ENCODE measurements around the gene MAP7D3.
"Not testable (repeated sequence)": the region's sequence is repeated elsewhere in the genome, so short reads cannot be mapped to it uniquely, and the experiment has no call there.

Gene MAP7D3

DNA sequence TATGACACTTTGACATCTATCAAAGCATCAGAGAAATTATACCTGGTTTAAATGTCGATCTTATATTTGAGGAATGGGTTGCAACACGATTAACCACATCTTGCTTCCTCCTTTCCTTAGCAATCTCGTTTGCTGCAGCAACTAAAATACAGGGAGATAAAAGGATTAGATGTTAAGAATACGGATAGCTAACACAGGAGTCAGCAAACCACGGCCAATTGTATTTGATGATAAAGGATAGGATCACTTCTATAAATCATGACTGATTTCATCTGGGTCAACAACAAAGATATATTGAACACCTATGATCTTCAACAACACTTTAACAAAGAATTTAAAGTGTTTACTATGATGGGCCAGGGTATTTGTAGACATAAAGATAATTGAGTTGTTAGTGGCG lies 5.0 kb downstream of the MAP7D3 start:
- no peak for DNase-seq

DNA sequence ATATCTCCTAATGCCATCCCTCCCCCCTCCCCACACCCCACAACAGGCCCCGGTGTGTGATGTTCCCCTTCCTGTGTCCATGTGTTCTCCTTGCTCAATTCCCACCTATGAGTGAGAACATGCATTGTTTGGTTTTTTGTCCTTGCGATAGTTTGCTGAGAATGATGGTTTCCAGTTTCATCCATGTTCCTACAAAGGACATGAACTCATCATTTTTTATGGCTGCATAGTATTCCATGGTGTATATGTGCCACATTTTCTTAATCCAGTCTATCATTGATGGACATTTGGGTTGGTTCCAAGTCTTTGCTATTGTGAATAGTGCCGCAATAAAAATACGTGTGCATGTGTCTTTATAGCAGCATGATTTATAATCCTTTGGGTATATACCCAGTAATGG lies 13.4 kb downstream of the MAP7D3 start:
- DNase-seq = not testable (repeated sequence)

DNA sequence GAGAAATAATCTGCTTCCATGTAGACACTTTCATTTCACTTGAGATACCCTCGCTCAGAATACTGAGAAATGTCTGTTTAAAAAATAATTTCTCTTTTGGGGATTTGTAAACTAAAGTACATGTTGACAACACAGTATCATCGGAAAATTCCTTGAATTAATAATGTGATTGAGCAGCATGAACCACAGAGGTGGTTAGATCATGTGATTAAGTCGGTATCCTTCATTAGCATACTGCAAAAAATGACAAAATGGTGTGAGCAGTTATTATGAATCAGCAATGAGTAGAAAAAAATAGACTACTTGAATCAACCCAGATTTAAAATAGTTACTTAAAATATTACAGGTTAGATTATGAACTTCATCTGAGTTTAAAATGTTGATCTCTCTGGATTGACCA lies 14.1 kb downstream of the MAP7D3 start:
- no peak for DNase-seq

DNA sequence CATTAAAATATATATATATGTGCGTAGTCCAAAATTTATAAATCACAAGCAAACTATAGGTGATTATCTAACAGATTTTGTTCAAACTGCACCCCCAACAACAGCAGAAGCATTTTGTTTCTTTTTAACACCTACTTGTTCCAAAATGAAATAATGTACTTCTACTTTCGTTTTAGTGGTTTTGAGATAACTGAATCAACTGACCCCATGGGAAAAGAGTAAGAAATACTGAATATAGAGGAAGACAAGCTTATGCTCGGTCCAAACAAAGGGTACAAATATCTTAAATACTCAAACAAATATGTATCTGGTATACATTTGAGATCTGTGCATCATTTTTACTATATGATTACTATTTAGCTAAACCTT lies 22.4 kb downstream of the MAP7D3 start:
- no peak for DNase-seq

DNA sequence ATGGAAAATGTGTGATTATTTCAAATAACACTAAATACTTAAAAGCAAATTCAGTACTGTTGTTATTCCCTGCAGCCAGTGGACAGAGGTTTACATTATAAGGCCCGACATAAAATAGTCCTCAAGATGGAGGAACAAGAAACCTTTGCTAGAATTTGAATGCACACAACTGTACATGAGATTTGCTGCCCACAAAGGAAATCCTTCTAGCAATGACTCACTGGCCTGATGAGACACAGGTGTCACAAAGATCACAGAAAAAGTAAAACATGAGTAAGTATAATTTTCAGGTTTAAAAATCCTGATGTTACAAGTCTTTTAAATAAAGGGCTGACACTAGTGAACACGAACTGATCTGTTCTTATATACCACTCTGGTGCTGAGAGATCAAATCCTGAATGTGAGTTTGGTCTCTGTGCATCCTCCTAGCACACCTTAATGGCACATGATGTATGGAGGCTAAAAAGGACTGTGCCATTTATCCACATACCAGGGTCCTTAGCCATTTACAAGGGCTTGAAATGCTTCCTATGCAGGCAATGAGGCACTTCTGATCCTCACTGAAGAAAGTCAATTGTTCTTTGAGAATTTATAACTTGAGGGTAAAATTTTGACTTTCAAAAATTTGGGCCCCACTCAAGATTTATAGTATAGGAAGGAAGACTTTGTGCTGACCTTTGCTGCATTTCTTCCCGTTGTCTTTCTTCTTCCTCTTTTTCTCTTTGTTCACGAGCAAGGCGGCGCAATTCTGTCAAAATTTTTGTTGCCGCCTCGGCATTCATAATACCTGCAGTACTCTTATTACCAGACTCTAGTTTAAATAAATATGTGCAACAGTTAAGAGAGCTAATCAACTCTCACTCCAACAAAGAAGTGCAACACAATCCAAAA lies 23.0 kb downstream of the MAP7D3 start:
- DNase-seq = no peak

DNA sequence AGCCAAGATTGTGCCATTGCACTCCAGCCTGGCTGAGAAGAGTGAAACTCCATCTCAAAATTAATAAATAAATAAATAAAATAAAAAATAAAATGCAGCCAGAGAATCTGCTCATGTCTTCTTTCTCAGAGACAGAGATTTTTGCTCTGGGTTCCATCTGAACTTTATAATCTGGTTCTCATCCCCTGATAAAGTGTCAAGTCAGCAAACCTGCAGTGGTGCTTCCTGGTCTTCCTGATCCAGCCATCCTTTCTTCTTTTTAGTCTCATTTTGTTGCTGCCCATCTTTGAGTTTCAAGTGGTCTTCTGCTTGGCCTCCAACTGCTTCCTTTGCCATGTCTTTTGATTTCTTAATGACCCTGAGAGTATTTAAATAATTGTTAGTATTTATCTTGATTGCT lies 24.1 kb downstream of the MAP7D3 start:
- DNase-seq = no peak

DNA sequence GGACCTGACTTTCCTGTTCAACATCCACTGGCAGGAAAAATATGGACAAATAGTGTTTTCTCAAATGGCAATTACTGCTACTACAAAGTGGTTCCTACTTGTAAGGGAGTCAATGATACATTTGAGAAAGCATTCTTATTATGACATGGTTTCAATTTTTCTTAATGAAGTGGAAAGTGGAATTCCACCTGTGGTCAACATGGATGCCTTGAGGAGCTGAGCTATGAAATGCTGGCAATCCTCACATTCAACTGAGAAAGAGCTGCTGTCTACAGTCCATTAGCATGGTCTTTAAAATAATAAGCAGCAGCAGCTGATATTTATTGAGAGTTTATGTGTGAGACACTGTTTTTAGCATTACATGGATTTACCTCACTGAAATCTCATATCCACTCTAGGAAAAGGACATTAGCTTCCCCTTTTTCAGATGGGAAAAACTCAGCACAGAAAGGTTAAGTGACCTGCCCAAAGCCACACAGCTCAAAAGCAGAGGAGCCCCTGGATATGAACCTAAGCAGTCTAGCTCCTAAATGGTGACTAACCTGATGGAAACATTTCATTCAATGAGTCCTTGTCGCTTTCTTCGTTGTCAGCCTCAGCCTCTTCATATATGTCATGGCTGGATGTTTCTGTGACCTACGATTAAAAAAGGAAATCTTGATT lies 29.2 kb downstream of the MAP7D3 start:
- no peak for DNase-seq

DNA sequence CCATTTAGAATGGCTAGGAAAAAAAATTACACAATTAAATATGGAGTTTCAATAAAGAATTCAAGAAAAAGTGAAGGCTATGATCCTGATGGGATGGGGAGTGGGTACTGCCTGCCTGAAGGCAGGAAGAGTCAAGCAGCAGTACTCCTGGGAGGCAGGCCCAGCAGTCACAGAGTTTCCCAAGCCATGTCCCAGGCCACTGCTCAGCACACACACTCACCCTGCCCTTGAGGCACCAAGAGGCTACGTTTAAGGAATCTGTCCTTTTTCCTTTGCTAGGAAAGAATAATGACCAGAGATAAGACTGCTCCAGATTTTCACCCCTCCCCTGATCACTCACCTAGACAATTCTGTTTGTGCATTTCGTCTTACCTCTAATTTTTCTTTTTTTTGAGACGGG lies 30.2 kb downstream of the MAP7D3 start:
- no peak for DNase-seq

DNA sequence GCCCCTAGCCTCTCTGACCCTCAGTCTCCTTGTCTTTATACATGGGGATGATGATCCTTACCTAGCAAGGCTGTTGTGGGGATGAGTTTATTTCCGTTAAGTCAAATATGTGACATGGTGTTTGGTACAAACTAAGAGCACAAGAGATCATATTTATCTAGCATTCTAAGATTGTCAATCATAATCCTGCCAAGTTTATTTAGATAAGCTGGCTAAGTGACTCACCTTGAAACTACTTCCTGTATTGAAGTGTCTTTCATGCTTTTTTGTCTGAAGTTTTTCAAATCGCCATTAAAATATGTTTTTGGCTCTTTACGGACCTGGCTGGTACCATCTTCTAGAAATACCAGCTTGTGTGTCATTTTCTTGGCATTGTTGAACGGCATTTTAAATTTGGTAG lies 30.7 kb downstream of the MAP7D3 start:
- no peak for DNase-seq

DNA sequence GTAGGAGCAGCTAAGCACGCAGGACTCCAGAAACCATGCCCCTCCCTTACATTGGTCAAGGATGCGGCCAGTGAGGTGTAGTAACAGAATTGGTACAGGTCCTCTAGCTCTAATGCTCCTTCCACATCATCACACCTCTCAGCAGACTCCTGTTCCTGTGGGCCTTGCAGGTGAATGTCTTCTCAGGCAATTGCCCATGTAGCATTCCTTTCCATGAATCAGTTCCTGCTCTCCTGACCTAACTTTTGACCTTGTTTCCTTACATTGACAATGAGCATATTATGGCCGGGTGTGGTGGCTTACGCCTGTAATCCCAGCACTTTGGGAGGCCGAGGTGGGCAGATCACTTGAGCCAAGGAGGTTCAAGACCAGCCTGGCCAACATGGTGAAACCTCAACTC lies 31.3 kb downstream of the MAP7D3 start:
- no peak for DNase-seq

DNA sequence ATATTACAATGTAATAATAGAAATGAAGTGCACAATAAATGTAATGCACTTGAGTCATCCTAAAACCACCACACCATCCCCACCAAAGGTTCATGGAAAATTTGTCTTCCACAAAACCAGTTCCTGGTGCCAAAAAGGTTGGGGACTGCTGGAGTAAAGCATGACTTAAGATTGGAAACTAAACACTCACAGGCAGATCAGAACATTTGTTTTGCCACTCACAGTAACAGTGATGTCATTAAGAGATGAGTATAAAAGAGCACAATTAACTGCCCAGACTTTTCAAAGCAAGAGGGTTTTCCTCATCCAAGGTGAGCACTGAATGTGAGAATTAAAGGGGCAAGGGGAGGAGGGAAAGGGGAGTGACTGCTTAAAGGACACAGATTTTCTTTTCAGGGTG lies 35.6 kb downstream of the MAP7D3 start:
- DNase-seq = no peak

DNA sequence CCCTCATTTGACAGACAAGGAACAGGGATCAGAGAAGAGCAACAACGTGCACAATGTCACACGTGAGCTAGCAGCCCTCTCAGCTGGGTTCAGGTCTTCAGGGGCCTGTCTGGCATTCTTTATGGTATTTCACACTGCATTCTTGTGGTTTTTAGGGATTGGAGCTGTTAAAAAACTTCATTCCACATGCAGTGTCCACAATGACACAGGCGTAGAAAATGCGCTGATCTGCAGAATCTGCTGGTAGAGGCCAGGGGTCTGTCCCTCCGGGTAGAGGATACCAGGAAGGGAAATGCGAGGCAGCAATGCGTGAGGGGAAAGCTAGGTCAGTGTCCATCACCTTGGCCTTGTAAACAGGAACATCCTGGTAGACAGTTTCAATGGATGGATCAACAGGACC lies 36.6 kb downstream of the MAP7D3 start:
- peak; percentile 30 for DNase-seq

DNA sequence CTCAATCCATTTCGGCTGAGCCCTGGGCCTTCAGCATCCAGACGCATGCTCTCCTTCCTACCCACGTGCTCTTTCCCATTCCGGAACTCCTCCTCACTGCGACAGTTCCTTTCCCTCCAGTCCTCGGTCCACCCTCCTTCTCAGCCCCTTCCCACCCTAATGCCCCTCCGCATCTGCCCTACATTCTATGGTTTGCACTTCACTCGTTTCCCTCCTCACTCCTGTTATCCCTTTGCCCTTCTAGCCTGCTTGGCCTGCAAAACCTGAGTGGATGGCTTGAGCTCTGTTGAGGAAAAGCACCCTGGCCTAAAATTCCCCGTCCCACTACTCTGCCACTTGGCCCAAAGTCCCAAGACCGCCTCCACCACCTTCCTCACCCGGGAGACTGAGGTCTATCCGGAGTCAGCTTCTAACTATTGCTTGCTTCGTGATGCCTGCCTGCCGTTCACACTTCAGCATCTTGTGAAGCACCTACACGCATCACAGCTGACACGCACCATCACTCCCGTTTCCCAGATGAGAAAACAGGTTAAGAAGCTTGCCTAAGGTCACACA lies 38.6 kb downstream of the MAP7D3 start:
- no peak for DNase-seq

DNA sequence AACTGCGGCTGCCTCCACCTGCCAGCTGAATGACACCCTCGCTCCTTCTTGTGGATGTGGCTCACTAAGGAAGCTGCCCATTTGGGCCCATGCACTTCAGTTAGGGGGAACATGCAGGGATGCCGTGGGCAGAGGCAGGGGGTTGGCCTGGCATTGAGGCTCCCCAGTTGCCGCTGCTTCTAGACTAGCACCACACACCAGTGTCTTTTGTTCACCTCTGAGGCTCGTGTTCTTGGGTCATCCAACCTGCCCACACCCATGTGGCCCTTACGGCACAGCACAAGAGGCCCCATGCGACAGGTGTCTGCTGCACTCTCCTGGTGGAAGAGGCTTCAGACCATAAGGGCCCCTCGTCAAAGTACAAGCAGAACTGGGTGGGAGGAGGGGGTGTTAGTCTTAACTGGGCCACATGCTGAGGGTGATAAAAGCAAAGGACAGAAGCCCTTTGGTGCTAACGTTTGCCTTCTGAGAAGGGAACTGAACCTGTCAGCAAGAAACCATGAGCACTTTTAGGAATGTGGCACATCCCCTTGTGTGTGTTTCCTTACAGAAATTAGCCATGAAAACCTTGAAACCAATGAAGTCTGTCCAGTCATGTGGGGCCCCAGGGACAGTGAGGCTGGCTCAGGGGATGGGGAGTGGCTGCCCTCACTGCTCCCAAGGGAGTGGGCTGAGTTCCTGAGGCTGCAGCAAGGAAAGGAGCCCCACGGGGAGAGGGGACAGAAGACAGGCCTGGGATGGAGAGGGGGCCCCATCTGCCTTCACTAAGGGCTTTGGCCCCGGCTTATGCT lies 39.2 kb downstream of the MAP7D3 start:
- no peak for DNase-seq

DNA sequence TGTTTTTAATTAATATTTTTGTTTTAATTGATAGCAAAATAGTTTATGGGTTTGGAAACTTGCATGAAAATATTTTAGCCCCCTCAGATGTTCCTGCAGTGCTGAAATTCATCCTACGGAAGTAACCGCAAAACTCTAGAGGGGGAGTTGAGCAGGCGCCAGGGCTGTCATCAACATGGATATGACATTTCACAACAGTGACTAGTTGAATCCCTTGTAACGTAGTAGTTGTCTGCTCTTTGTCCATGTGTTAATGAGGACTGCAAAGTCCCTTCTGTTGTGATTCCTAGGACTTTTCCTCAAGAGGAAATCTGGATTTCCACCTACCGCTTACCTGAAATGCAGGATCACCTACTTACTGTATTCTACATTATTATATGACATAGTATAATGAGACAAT lies 40.4 kb downstream of the MAP7D3 start:
- no peak for DNase-seq

DNA sequence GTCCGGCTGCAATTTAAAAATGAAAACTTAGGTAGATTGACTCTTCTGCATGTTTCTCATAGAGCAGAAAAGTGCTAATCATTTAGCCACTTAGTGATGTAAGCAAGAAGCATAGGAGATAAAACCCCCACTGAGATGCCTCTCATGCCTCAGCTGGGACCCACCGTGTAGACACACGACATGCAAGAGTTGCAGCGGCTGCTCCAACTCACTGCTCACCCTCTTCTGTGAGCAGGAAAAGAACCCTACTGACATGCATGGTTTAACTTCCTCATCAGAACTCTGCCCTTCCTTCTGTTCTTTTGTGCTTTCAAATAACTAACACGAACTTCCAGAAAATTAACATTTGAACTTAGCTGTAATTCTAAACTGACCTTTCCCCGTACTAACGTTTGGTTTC lies 41.0 kb downstream of the MAP7D3 start:
- no peak for DNase-seq

DNA sequence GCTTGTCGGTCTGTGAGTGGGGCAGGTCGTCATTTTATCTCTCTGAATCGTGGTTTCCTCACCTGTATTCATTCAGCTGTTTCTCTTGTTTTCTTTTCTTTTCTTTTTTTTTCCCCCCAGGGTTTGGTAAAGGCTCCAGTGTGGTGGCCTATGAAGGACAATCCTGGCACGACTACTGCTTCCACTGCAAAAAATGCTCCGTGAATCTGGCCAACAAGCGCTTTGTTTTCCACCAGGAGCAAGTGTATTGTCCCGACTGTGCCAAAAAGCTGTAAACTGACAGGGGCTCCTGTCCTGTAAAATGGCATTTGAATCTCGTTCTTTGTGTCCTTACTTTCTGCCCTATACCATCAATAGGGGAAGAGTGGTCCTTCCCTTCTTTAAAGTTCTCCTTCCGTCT lies 41.4 kb downstream of the MAP7D3 start:
- no peak for DNase-seq

DNA sequence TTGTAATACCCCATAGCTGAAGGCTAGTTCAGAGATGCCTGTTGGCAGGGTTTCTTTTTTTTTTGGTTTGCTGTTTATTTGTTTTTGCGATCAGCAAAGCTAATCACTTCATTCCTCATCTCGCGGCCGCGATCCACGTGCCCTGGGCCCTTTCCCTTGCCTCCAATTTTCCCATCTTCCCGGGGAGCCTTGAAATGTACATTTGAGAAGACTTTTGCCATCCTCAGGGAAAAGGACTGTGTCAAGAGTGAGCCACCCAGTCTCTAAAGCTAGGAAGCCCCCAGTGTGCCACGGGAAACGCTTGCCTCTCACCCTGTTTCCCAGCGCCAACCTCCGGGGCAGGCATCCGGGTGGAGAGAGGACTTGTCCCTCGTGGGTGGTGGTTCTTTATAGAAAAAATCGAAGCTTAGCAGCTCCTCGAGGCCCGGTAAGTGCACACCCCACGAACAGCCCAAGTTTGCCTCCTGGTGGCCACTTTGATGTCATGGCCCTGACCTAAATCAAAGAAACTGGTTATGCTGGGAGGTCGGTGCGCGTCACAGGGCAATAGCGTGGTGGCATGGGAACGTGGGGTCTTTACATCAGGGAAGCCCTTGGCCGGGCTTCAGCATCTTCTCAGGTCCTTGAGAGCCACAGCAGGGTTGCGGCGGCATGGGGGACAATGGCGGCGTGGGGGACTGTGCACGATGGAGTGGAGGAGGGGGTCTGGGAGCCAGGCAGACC lies 42.0 kb downstream of the MAP7D3 start:
- DNase-seq = no peak

DNA sequence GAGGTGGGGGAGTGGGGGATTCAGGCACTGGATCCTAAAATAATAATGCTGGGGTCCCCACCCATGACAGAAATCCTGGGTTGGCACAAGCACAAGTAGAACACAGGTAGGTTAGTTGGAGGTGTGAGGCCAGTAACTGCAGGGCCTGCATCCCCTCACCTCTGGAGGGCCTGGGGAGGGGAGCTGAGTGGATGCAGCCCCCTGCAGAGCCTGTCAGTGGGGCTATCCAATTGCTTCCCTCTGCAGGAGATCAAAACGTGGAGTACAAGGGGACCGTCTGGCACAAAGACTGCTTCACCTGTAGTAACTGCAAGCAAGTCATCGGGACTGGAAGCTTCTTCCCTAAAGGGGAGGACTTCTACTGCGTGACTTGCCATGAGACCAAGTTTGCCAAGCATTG lies 43.7 kb downstream of the MAP7D3 start:
- no peak for DNase-seq

DNA sequence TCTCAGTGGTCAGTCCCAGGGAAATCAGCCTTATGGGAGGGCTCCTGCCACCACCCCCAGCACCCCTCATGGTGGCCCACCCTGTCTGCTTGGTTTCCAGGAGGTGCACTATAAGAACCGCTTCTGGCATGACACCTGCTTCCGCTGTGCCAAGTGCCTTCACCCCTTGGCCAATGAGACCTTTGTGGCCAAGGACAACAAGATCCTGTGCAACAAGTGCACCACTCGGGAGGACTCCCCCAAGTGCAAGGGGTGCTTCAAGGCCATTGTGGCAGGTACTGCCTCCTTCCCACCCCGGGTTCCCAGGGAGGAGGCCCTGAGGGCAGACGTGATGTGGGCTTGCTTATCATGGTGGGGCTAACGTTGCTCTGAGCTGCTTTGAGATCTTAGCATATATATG lies 44.3 kb downstream of the MAP7D3 start:
- DNase-seq = no peak

DNA sequence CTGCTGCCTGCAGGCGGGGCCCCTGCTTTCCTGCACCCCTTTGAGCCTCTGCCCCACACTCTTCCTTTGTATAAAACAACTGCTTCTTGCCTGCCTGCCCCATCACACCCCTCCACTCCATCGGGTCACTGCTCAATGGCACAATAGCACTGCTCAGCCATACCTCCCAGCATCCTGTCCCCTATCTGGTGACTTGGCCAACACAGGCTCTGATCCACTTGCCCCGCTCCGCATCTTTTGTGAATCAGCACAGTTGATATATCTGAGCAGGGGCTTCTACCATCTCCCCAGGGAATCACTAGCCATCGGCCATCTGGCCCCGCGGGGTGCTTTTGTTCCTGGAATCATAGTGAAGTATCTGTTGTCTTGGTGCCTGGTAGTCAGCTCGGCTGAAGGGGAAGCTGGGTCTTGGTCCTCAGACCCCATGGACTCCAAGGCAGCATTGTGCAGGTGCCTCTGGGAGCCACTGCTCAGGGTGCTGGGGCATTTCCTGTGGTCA lies 45.3 kb downstream of the MAP7D3 start:
- no peak for DNase-seq

DNA sequence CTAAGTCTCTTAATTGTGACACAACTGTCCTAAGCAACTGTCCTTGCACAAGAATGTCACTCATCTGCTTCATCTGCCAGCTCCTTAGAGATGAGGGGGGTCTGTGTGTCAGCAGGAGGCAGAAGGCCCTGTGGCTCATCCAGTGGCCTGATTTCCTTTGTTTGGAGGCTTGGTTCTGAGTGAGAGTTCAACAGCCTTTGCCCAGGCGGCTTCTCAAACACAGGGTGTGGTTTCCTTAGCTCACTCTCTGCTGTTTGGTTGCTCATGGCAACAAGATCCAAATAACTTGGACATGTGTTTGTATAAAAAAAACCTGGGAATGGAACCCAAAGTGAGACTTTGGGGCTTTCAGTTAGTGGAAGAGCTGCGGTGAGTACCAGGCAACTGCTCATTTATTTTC lies 46.6 kb downstream of the MAP7D3 start:
- no peak for DNase-seq

DNA sequence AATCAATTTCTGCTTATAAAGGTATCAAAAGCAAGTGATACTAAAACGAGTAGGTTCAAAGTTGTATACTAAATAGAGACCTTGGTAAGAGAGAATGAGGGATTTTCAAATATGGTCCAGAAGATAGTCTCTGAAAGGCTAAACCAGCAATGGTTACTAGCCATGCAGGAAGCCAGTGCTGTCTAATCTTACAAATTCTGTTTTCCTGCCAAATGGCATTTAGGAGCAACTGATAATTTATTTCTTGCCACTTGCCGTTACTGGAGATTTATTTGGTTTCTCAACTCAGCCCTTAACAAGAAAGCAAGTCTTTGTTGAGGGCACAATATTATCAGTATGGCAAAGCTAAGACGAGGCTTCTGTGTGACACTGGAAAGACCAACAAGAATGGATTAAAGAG lies 47.2 kb downstream of the MAP7D3 start:
- DNase-seq = no peak

Data from amniotic stem cell (primary cell).